Esophagus muscularis mucosa (tissue), 4 donors: ENCODE measurements around the gene SEMA7A. TPM values are rescaled to one million over a fixed set of nuclear protein-coding genes. Genes with fewer than 3 reads are reported as not detected.

Experiments
- DNase-seq: peaks from one replicate; pipeline ENCODE4 v3.0.0-alpha.2; 2017; ENCODE audit errors: extremely low spot score
- H3K27ac ChIP-seq, 4 donors: fragments of 200-600 bp; sonication (generic); replicated peaks in 1 of 4; 1 replicate in 3 of 4; 2 replicates in 1 of 4; pipeline ENCODE4 v1.5.1; 2016 to 2019; ENCODE audit warnings: mild to moderate bottlenecking in 1 of 4
- H3K27me3 ChIP-seq, 4 donors: fragments of 200-600 bp; sonication (generic); one replicate each; pipeline versions ENCODE4 v1.5.1 to v1.6.0; 2016 to 2019
- H3K36me3 ChIP-seq, 4 donors: fragments of 200-600 bp; sonication (generic); one replicate each; pipeline ENCODE4 v1.5.1; 2016 to 2019
- H3K4me1 ChIP-seq, 4 donors: fragments of 200-600 bp; sonication (generic); one replicate each; pipeline ENCODE4 v1.5.1; 2016 to 2019
- H3K4me3 ChIP-seq, 4 donors: fragments of 200-600 bp; sonication (generic); 1 replicate in 2 of 4; 2 replicates in 2 of 4; pipeline ENCODE4 v1.5.1; 2016 to 2019; ENCODE audit warnings: mild to moderate bottlenecking in 4 of 4, moderate library complexity in 1 of 4
- H3K9me3 ChIP-seq, 4 donors: fragments of 200-600 bp; sonication (generic); 1 replicate in 3 of 4; 2 replicates in 1 of 4; pipeline ENCODE4 v1.5.1; 2016 to 2019
- CTCF ChIP-seq, 3 experiments: fragments of 200-600 bp in 2 of 3; fragments of 450-650 bp in 1 of 3; sonication (generic) in 2 of 3; IDR thresholded peaks; one replicate each; pipeline ENCODE4 v1.5.1; 2017 to 2019; ENCODE audit warnings: antibody characterized with exemption in 3 of 3, mild to moderate bottlenecking in 2 of 3, moderate library complexity in 1 of 3
- EP300 ChIP-seq: sonication (generic); formaldehyde crosslinking; IDR thresholded peaks from one replicate; pipeline ENCODE4 v1.6.1; 2017; ENCODE audit warnings: antibody characterized with exemption
- POLR2A ChIP-seq: fragments of 450-650 bp; IDR thresholded peaks from one replicate; pipeline ENCODE4 v1.6.1; 2017; ENCODE audit warnings: antibody characterized with exemption, moderate library complexity, mild to moderate bottlenecking, low read depth
- POLR2AphosphoS5 ChIP-seq, 2 donors: sonication (generic); formaldehyde crosslinking; IDR thresholded peaks; one replicate each; pipeline ENCODE4 v1.6.1; 2017; ENCODE audit warnings: antibody characterized with exemption in 2 of 2
- WGBS: methylation state at CpG from one replicate; pipeline ENCODE4 v1.1.5; 2018; 5-methylcytosine and 5-hydroxymethylcytosine counted together
- intact Hi-C: fragments of 100-400 bp; cut with DNase I; formaldehyde crosslinking; loops from one replicate; pipeline ENCODE4 v1.15.1; 2023
- total RNA-seq, 4 donors: library from RNA; depleted of rRNA; stranded (reverse); fragments of >200 nt; gene quantifications; one replicate each; pipeline versions ENCODE4 v1.1.0 to v1.2.1, GENCODE V29; 2016

The SEMA7A gene
- total RNA-seq, 4 donors from 2014 or later: 1.2 to 4.1 (median 2.7) TPM

- peaks cover 0 to 8% (median 1%) of the 10 kb centered on the region in 4 donors for H3K4me1 ChIP-seq
Measured at GRCh38 chr15:74408385-74408784, 25.4 kb downstream of the SEMA7A start.

GRCh38 chr15:74406992-74407705, 26.6 kb downstream of the SEMA7A start:
- no peak for DNase-seq
- Histone ChIP-seq H3K9me3 (no peaks in the 10 kb centered on the region), H3K27me3 (peaks cover 0 to 35% (median 0%) of the 10 kb centered on the region in 4 donors), H3K27ac (no peak overlapping the region), H3K36me3 (peaks cover 0 to 18% (median 6%) of the 10 kb centered on the region in 4 donors), H3K4me1 (peaks cover 0 to 16% (median 2%) of the 10 kb centered on the region in 4 donors), H3K4me3 (no peak overlapping the region)
- intact Hi-C loops: no loop called here
- 48% methylated on average over 12 of the region's 12 CpGs for WGBS
- TF ChIP-seq POLR2AphosphoS5 (IDR thresholded peaks at IDR 0.05) (no peak), POLR2A (no peak), EP300 (no peak), CTCF (IDR thresholded peaks at IDR 0.05) (no peak)

More at GRCh38 chr15:74408385-74408784, 25.4 kb downstream of the SEMA7A start:
- peaks cover 0 to 18% (median 7%) of the 10 kb centered on the region in 4 donors for H3K36me3 ChIP-seq
- no peak overlapping the region for H3K4me3 ChIP-seq
- no peak for DNase-seq
- peaks cover 0 to 25% (median 0%) of the 10 kb centered on the region in 4 donors for H3K27me3 ChIP-seq
- H3K9me3 ChIP-seq: no peaks in the 10 kb centered on the region
- H3K27ac ChIP-seq: no peak overlapping the region
- intact Hi-C loops: no loop called here
- TF ChIP-seq EP300 (no peak), CTCF (IDR thresholded peaks at IDR 0.05) (no peak), POLR2A (no peak), POLR2AphosphoS5 (IDR thresholded peaks at IDR 0.05) (no peak)
- 80% methylated on average over 2 of the region's 2 CpGs for WGBS

- no peak overlapping the region for H3K27ac ChIP-seq
- peaks cover 0 to 41% (median 0%) of the 10 kb centered on the region in 4 donors for H3K27me3 ChIP-seq
- no peak overlapping the region for H3K4me3 ChIP-seq
- no peaks in the 10 kb centered on the region for H3K9me3 ChIP-seq
- peaks cover 0 to 16% (median 2%) of the 10 kb centered on the region in 4 donors for H3K4me1 ChIP-seq
- intact Hi-C loops: no loop called here
- TF ChIP-seq CTCF (IDR thresholded peaks at IDR 0.05) (no peak), EP300 (no peak), POLR2A (no peak), POLR2AphosphoS5 (IDR thresholded peaks at IDR 0.05) (no peak)
- H3K36me3 ChIP-seq: peaks cover 0 to 14% (median 6%) of the 10 kb centered on the region in 4 donors
- 92% methylated on average over 4 of the region's 4 CpGs for WGBS
- DNase-seq: no peak
Measured at GRCh38 chr15:74406517-74406916, 27.2 kb downstream of the SEMA7A start.

DNA sequence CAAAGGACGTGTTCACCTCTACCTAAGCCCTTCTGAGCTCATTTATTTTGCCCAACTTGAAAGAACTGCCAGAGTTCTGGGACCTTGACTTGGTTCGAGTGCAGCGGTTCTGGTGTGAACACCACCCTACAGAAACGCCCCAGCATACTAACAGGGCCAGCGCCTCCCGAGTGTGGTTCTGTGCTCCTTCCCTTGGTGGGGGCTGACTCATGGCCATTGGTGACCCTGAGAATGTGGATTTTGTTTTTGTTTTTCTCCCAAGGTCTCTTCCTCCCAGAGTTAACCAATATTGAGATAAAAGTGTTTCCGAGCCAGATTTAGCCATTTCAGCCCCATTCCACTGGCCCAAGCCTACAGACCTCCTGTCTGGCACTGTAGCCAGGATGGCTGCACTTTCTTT, 27.9 kb downstream of the SEMA7A start:
- intact Hi-C loops: no loop called here
- H3K27me3 ChIP-seq: peaks cover 0 to 45% (median 0%) of the 10 kb centered on the region in 4 donors
- H3K9me3 ChIP-seq: no peaks in the 10 kb centered on the region
- 90% methylated on average over 6 of the region's 7 CpGs for WGBS
- H3K36me3 ChIP-seq: peaks cover 0 to 9% (median 4%) of the 10 kb centered on the region in 4 donors
- no peak for DNase-seq
- H3K4me3 ChIP-seq: no peak overlapping the region
- no peak for TF ChIP-seq POLR2AphosphoS5 (IDR thresholded peaks at IDR 0.05)
- no peak for TF ChIP-seq EP300
- no peak for TF ChIP-seq POLR2A
- TF ChIP-seq CTCF (IDR thresholded peaks at IDR 0.05): no peak
- peaks cover 0 to 16% (median 2%) of the 10 kb centered on the region in 4 donors for H3K4me1 ChIP-seq
- no peak overlapping the region for H3K27ac ChIP-seq
